Right atrium auricular region (tissue), 2 donors: Measurements from ENCODE around the gene NGRN. TPM values are rescaled to one million over a fixed set of nuclear protein-coding genes. Genes with fewer than 3 reads are reported as not detected.

Experiments
- DNase-seq: peaks from one replicate; pipeline ENCODE4 v3.0.0-alpha.2; 2019; ENCODE audit warnings: low spot score
- H3K27ac ChIP-seq, 2 donors: fragments of 200-600 bp; sonication (generic); 1 replicate in 1 of 2; 2 replicates in 1 of 2; pipeline ENCODE4 v1.5.1; 2016 to 2019
- H3K27me3 ChIP-seq, 2 donors: fragments of 200-600 bp; sonication (generic); one replicate each; pipeline versions ENCODE4 v1.5.1 to v1.6.0; 2017 to 2019
- H3K36me3 ChIP-seq: fragments of 200-600 bp; sonication (generic); one replicate; pipeline ENCODE4 v1.5.1; 2016
- H3K4me1 ChIP-seq, 2 donors: fragments of 200-600 bp; sonication (generic); one replicate each; pipeline versions ENCODE4 v1.5.1 to v1.6.0; 2017 to 2019
- H3K4me3 ChIP-seq, 2 donors: fragments of 200-600 bp; sonication (generic); 1 replicate in 1 of 2; 2 replicates in 1 of 2; pipeline ENCODE4 v1.5.1; 2017 to 2019; ENCODE audit warnings: mild to moderate bottlenecking in 1 of 2, moderate library complexity in 1 of 2
- H3K9me3 ChIP-seq, 2 donors: fragments of 200-600 bp; sonication (generic); one replicate each; pipeline ENCODE4 v1.5.1; 2019
- total RNA-seq, 2 donors: library from RNA; depleted of rRNA; stranded (reverse); fragments of >200 nt; gene quantifications; one replicate each; pipeline ENCODE4 v1.1.0, GENCODE V29; 2016
- TF ChIP-seq, protein P1 (sequence below), 2 donors: fragments of 200-600 bp; sonication (generic); IDR thresholded peaks; one replicate each; pipeline ENCODE4 v1.5.1; 2019; ENCODE audit warnings: antibody characterized with exemption in 2 of 2

Gene NGRN, protein sequence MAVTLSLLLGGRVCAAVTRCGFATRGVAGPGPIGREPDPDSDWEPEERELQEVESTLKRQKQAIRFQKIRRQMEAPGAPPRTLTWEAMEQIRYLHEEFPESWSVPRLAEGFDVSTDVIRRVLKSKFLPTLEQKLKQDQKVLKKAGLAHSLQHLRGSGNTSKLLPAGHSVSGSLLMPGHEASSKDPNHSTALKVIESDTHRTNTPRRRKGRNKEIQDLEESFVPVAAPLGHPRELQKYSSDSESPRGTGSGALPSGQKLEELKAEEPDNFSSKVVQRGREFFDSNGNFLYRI
- 100 to 1,000 TPM; 107 to 110 TPM for total RNA-seq

DNA sequence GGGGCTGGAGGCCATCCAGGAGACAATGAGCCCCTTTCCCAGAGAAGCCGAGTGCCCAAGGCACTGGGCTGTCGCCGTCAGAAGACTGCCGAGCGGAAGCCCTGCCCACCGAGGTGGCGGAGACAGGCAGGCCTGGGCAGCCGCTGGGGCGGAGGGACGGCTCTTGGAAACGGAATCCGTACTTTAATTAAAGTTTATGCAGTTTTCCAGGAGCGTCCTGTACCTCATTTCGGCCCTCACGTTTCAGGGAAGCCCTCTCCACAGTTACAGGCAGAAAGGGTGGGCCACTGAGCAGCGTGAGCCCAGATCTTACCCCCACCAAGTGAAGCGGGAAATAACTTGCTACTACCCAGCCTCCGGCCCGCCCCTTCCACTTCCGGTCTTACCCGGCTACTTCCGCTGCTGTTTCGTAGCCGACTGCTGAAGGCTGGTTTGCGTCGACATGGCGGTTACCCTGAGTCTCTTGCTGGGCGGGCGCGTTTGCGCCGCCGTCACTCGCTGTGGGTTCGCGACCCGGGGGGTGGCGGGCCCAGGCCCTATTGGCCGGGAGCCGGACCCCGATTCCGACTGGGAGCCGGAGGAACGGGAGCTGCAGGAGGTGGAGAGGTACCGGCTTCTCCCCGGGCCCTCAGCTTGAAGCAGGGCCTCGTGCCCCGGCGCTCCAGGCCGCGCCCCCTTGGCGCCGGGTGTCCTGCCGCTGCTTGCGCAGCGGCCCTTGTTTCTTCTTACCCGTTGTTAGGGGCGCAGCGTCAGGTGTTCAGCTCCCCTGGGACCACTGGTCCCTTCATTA, at the start of gene NGRN:
TSS of gene NGRN (plus strand) at position 402 of the 790 bp plus-strand sequence. CDS start at position 443, 41 bp downstream.
- Histone ChIP-seq H3K4me3 (peak within 1 kb of the TSS; percentile 77 to 86), H3K9me3 (no peaks in the 10 kb centered on the region), H3K27me3 (no peaks in the 10 kb centered on the region), H3K36me3 (peaks cover 19% of the 10 kb centered on the region), H3K4me1 (peaks cover 0 to 50% of the 10 kb centered on the region in 2 donors), H3K27ac (peak within 1 kb of the TSS; percentile 98 to 99)
- TF ChIP-seq, protein P1, sequence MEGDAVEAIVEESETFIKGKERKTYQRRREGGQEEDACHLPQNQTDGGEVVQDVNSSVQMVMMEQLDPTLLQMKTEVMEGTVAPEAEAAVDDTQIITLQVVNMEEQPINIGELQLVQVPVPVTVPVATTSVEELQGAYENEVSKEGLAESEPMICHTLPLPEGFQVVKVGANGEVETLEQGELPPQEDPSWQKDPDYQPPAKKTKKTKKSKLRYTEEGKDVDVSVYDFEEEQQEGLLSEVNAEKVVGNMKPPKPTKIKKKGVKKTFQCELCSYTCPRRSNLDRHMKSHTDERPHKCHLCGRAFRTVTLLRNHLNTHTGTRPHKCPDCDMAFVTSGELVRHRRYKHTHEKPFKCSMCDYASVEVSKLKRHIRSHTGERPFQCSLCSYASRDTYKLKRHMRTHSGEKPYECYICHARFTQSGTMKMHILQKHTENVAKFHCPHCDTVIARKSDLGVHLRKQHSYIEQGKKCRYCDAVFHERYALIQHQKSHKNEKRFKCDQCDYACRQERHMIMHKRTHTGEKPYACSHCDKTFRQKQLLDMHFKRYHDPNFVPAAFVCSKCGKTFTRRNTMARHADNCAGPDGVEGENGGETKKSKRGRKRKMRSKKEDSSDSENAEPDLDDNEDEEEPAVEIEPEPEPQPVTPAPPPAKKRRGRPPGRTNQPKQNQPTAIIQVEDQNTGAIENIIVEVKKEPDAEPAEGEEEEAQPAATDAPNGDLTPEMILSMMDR (IDR thresholded peaks at IDR 0.05) = no peak
- DNase-seq = peak; percentile 96

DNA sequence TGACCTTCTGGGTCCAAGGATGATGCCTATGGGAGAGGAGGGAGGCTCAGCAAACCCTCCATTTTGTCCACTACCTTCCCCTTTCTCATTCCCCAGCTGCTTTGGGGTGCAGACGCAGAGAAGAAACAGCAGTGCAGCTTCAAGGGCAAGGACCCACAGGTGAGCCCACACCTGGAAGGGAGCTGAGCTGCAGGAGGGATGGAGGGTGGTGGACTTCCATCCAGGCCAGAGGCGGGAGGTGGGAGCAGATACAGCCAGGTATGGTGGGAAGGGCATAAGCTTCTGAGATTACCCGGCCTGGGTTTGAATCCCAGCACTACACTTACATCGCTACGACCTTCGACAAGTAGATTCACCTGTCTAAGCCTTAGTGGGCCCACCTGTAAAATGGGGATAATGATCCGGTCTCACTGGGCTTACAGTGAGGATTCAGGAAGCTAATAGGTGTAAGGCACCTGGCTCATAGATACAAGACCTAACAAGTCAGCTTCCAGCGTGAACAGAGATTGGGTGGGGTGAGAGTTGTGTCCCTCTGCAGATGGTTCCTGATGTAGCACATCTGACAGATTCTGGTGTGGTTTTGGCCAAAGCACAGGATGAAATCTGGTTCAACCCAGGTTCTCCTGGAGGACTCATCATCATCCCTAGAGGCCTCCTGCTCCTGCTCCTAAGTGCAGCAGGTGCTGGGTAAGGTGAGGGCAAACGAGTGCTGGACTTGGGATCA, 47.6 kb upstream of the NGRN start:
- peaks cover 19% of the 10 kb centered on the region for H3K36me3 ChIP-seq
- no peak overlapping the region for H3K27ac ChIP-seq
- H3K4me1 ChIP-seq = peaks cover 0 to 24% of the 10 kb centered on the region in 2 donors

DNA sequence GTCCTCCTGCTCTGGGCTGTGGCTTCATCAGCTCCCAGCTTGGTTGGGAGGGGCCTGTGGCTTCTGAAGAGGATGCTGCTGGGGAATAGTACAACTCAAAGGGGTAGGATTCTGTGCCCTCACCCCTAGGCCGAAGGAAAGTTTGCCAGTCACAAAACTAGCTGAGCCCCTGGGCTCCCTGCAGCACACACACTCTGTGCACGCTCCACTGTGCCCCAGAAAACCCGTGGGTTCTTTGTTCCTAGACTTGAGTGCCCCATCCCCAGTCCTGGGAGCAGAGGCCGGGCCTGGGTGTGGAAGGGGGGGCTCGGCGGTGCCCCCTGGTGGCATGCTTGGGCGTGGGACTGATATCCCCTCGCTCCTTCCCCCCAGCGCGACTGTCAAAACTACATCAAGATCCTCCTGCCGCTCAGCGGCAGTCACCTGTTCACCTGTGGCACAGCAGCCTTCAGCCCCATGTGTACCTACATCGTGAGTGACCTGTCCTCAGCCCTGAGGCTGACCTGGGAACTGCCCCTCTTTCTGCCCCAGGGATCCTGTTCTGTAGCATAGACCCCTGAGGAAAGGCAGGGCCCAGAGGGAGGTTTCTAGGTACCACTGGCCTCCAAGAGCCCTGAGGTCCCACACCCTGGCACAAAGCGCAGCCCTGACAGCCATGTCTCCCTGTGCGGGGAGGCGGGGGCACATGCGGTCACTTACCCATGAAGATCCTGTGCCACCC, 45.9 kb upstream of the NGRN start:
- no peak for DNase-seq
- no peaks in the 10 kb centered on the region for H3K27me3 ChIP-seq
- no peak overlapping the region for H3K4me3 ChIP-seq
- TF ChIP-seq, protein P1 (IDR thresholded peaks at IDR 0.05) = peak; percentile 49 to 81
- H3K4me1 ChIP-seq = peaks cover 0 to 12% of the 10 kb centered on the region in 2 donors
- no peak overlapping the region for H3K27ac ChIP-seq
- no peaks in the 10 kb centered on the region for H3K9me3 ChIP-seq
- H3K36me3 ChIP-seq = peaks cover 37% of the 10 kb centered on the region

More for the DNA sequence above, 47.6 kb upstream of the NGRN start:
- Histone ChIP-seq H3K4me3 (no peak overlapping the region), H3K27me3 (no peaks in the 10 kb centered on the region), H3K9me3 (no peaks in the 10 kb centered on the region)
- TF ChIP-seq, protein P1 (IDR thresholded peaks at IDR 0.05) = no peak
- no peak for DNase-seq

DNA sequence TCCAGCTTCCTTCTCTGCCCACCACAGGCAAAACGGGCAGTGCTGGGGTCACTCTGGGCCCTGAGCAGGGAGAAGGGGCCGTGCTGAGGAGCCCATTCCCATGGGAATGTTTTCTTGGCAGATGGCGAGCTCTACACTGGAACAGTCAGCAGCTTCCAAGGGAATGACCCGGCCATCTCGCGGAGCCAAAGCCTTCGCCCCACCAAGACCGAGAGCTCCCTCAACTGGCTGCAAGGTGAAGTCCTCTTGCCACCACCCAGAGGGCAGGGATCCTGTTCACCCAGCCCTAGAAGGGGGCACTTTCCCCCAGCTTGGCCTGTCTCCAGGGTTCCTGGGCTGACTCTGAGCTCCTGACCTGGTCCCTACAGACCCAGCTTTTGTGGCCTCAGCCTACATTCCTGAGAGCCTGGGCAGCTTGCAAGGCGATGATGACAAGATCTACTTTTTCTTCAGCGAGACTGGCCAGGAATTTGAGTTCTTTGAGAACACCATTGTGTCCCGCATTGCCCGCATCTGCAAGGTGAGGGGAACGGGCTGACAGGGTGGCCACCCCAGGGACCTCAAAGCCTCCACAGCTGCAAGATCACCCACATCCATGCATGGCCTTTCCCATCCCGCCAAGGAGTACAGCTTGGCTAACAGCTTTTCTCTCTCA, 44.1 kb upstream of the NGRN start:
- no peaks in the 10 kb centered on the region for H3K27me3 ChIP-seq
- peaks cover 55% of the 10 kb centered on the region for H3K36me3 ChIP-seq
- H3K27ac ChIP-seq = peak overlapping the region; percentile 48 to 62
- no peak overlapping the region for H3K4me3 ChIP-seq
- DNase-seq = peak; percentile 82
- TF ChIP-seq, protein P1 (IDR thresholded peaks at IDR 0.05) = peak; percentile 66 to 88
- H3K9me3 ChIP-seq = no peaks in the 10 kb centered on the region
- peaks cover 0 to 12% of the 10 kb centered on the region in 2 donors for H3K4me1 ChIP-seq

DNA sequence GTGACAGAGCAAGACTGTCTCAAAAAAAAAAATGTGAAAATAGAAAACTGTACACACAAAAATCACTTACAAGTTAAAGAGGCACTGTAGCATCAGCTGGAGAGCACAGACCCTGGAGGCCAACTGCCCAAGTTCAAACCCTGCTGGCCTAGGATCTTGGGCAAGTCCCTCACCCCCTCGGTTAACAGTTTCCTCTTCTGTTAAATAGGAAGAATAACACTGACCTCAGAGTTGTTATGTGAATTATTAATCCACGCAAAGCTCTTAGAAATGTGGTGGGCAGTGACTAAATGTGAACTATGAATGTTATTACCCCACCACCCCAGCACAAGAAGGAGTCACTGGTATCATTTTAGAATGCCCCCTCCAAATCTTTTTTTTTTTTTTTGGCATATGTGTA, 42.9 kb upstream of the NGRN start:
- H3K9me3 ChIP-seq = no peaks in the 10 kb centered on the region
- H3K27ac ChIP-seq = no peak overlapping the region
- DNase-seq = no peak
- peaks cover 0 to 12% of the 10 kb centered on the region in 2 donors for H3K4me1 ChIP-seq
- peaks cover 61% of the 10 kb centered on the region for H3K36me3 ChIP-seq
- no peak overlapping the region for H3K4me3 ChIP-seq
- TF ChIP-seq, protein P1 (IDR thresholded peaks at IDR 0.05) = no peak
- H3K27me3 ChIP-seq = no peaks in the 10 kb centered on the region
